Stimulated activated CD4-positive, alpha-beta T cell treated with anti-CD3 and anti-CD28 coated beads, Interleukin-15, amount 100 ng/mL, for 48 hours (primary cell): ENCODE results near the gene ZNF277.
"Not testable (repeated sequence)": the region's sequence is repeated elsewhere in the genome, so short reads cannot be mapped to it uniquely, and the experiment has no call there.

ENCODE experiments used
- DNase-seq, 2 donors: peaks; one replicate each; pipeline ENCODE4 v3.0.0-alpha.2; 2020; ENCODE audit warnings: low read depth in 2 of 2

Gene ZNF277

GRCh38 chr7:112211348-112211907, 4.9 kb downstream of the ZNF277 start:
- DNase-seq = no peak

DNA sequence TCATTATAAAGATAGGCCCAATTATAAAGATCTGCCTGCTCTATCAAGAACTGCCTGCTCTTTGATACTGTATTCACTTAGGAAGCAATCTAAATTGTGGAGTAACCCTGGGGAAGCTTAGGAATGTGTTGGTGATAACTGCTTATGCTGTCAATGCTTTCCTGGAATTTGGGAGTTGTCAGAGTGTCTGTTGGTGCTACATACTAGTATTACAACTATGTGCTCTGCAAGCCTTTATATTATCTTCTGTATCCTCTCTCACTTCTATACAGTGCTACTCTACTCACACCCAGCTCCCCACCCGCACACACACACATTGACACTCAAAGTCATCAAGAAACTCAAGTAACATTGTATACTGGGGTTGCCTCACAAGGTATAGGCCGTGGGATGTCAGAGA, 6.1 kb downstream of the ZNF277 start:
- no peak for DNase-seq

DNA sequence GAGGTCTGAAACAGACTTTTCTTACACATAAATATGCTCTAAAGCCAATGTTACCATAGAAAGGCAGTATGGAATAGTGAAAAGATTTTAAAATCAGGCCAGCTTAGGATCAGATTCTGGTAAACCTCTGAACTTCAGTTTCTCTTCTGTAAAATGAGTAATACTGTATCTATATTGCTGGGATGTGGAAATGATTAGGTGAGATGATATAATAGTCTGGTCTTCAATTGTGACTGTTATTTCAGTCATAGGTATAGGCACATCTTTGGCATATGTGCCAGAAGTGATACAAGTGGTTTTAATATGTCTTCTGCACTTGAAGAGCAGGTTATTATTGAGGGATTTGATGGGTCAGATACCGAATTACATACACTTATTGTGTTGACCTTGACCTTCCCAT, 7.2 kb downstream of the ZNF277 start:
- DNase-seq = no peak

DNA sequence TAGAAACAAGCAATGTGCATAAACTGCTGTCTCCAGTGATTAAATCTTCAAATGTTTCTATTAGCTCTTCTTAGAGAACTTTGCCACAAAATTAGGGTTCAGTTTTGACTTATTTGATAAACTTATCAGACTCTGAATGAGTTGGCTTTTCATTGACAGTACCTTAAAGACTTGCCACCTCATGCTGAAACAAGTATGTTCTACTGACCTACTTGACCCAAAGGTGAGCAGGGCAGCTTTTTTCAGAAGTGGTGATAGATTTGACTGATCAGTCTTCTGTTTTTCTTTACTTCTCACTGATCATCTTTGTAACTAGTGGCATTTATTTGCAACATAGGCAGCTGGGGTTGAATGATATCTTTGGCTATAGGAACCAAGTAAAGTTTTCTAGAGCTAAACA, 7.8 kb downstream of the ZNF277 start:
- DNase-seq = no peak

- no peak for DNase-seq
These were observed 8.4 kb downstream of the ZNF277 start for GRCh38 chr7:112214883-112215282.

GRCh38 chr7:112215787-112216186, 9.3 kb downstream of the ZNF277 start:
- no peak for DNase-seq

- no peak for DNase-seq
These were observed 14.5 kb downstream of the ZNF277 start for GRCh38 chr7:112220877-112221434.

DNA sequence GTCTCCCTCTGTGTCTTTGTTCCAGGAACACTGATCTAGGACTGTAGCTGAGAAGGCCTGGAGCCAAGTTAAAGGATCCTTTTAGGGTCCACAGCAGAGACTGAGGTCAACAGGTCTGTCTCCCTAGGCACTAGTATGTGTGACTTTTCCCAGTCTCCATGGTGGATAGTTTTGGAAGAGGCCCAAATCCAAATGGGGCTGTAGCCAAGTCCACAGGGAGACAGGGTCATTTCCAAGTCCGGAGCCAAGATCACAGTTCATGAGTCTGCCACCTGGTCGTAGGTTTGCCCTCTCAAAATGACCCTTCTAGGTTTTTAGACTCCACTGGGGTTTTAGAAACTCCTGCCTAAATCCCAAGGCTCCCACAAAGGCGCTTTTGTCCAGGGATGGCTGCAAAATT, 16.8 kb downstream of the ZNF277 start:
- no peak for DNase-seq

- DNase-seq = no peak
These were observed 17.7 kb downstream of the ZNF277 start for GRCh38 chr7:112224186-112224585.

DNA sequence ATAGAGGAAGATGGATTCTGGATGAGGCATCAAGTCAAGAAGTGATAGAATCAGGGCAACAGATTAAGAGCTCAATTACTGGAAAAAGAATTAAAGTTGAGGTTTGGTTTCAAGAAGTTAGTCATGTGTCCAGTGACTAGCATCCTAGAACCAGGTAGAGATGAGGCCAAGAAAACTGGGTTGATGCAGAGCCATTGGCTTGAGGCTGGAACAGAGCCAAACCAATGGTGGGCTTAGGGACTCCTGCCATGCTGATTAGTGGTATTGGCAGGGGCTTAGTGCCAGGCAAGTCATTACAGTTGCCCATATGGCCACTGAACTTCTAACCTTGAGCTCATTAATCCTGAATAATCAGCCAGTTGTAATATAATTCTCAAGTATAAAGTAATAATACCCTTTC, 18.5 kb downstream of the ZNF277 start:
- DNase-seq = no peak

- no peak for DNase-seq
These were observed 20.3 kb downstream of the ZNF277 start for GRCh38 chr7:112226701-112227276.

- DNase-seq = no peak
These were observed 22.1 kb downstream of the ZNF277 start for GRCh38 chr7:112228632-112229031.

DNA sequence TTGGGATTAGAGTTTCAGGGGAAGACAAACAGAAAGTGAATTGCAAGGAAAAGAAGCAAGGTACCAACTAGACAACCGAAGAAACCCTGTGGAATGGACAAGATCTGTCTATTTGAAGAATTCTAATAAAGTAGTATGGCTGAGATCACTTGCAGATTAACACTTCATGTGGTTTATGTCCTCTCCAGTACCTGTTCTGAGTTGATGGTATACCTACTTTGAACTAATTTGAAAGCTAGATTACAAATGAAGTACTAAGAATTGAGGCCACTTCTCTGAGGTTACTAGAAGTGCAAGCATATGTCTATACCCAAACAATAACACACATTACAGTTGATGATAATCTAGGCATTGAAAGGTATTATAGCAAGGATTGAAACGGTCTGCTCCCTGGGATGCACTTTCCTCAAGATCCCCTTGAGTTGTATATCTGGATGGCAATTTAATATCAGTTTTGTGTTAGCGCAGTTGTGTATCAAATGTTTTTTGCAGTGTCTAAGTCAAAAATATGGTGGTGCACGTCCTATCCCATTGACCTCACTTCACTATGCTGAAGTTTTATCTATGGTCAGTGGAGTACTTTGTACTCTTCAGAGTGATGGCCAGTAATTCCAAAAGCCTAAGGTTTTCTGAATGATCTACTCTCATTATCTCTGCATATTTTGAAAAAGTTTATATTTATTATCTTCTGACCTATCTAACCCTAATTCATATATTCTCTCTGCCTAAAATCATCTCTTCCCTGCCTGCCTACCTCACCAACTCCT, 25.9 kb downstream of the ZNF277 start:
- no peak for DNase-seq

DNA sequence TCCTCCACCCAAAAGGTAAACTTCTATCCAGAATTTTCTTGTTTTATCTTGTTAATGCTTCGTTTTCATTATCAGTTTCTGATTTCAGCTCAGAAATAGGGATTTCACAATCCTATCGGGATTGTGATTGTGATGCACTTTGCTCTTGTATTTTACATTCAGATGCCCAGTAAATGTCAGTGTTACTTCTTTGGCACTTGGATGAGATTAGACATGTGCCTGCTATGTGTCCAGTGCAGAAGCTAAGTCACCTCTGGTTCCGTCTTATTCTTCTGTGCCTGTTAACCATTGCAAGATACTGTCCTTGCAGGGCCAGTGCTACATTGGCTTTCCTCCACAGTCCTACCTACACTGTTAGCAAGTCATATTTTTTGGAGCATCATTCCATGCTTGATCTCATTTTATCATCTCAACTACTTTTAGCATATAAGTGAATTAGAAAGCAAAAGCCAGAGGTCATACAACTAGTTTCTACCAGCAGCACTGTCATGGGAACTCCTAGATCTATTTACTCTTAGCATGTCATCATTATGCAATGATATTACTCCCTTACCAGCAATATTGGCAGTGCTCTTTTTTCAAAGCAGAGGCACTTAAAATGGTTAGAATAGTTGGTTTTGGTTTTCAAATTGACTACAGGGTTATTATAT, 26.7 kb downstream of the ZNF277 start:
- DNase-seq = no peak

GRCh38 chr7:112234147-112234546, 27.7 kb downstream of the ZNF277 start:
- no peak for DNase-seq

DNA sequence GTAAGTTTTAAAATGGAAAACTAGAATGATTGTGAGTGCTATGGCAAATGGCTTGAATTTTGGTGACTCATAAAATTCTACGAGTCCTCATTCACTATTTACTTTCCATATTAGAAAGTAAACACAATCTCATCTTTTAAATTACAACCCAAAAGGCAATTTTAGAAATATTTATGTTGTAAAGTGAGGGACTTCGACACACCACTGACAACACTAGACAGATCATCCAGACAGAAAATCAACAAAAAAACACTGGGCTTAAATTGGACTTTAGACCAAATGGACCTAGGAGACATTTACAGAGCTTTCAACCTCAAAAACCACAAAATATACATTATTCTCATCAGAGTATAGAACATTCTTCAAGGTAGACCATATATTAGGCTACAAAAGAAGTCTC, 30.1 kb downstream of the ZNF277 start:
- DNase-seq = no peak

DNA sequence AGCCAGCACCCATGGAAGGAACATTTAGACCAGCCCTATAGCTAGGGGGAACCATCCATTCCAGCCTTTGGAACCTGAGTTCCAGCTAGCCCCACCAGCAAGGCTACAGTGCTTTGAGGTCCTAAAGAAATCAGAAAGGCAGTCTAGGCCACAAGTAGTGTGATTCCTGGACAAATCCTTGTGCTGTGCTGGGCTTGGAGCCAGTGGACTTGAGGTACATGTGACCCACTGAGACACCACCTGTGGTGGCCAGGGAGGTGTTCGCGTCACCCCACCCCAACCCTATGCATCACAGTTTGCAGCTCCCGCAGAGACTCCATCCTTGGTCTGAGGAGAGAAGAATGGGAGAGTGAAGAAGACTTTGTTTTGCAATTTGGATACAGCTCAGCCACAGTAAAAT, 31.8 kb downstream of the ZNF277 start:
- no peak for DNase-seq

GRCh38 chr7:112238852-112239610, 32.5 kb downstream of the ZNF277 start:
- no peak for DNase-seq

DNA sequence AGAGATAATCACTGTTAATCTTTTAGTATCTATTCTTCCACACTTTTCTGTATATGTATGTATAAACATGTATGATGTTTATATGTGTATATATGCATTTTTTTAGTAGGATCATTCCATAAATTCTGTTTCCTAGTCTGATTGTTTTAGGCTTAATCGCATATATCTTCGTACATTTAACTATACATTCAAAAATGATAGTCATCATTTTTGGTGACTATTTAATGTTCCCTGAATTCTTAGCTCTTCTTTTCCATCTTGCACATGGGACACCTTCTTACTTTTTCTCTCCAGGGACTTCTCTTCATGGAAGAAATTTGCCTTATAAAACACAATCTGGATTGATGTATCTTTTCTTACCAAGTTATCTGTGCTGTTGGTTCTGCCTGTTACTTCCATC, 42.1 kb downstream of the ZNF277 start:
- no peak for DNase-seq

- DNase-seq = not testable (repeated sequence)
These were observed 43.5 kb downstream of the ZNF277 start for GRCh38 chr7:112249967-112250366.

- no peak for DNase-seq
These were observed 45.6 kb downstream of the ZNF277 start for GRCh38 chr7:112252141-112252540.

GRCh38 chr7:112252691-112253090, 46.2 kb downstream of the ZNF277 start:
- no peak for DNase-seq
